Naive thymus-derived CD8-positive, alpha-beta T cell (primary cell): ENCODE results near the gene MRPL22. TPM values are rescaled to one million over a fixed set of nuclear protein-coding genes. Genes with fewer than 3 reads are reported as not detected.
A peak's percentile ranks its signal among the peaks of the same experiment; 100 is the strongest.
"Not testable (repeated sequence)": the region's sequence is repeated elsewhere in the genome, so short reads cannot be mapped to it uniquely, and the experiment has no call there.

Experiments used
- ATAC-seq, 2 donors: fragments of 150-1000 bp; cut with Tn5 transposase in 1 of 2; sonication (Bioruptor Pico), chemical (Tn5 transposase) in 1 of 2; 1 replicate in 1 of 2; 2 replicates in 1 of 2; pipeline ENCODE4 v1.10.0; 2021; ENCODE audit warnings: mild to moderate bottlenecking in 2 of 2, moderate library complexity in 2 of 2
- POLR2A ChIA-PET: fragments of 350-600 bp; sonication (Branson Sonifier 250); formaldehyde crosslinking; loops from one replicate; lab custom pipeline; 2021; ENCODE audit warnings: antibody characterized with exemption; lab: Charles Lee
- DNase-seq, 10 donors: peaks; one replicate each; pipeline versions ENCODE4 v3.0.0 to v3.0.0-alpha.2; 2020 to 2022
- H3K27ac Mint-ChIP-seq, 10 donors: one replicate each; pipeline ENCODE4 v1.8.0; 2020 to 2022; ENCODE audit warnings: mild to moderate bottlenecking in 10 of 10, mixed read lengths in 10 of 10, moderate library complexity in 4 of 10, inconsistent platforms in 1 of 10
- H3K27me3 Mint-ChIP-seq, 5 donors: one replicate each; pipeline ENCODE4 v1.8.0; 2021 to 2022; ENCODE audit warnings: mixed read lengths in 5 of 5
- H3K36me3 Mint-ChIP-seq, 3 donors: one replicate each; pipeline ENCODE4 v1.8.0; 2020 to 2022; ENCODE audit warnings: mixed read lengths in 3 of 3, mild to moderate bottlenecking in 2 of 3, inconsistent platforms in 1 of 3
- H3K4me1 Mint-ChIP-seq, 4 donors: one replicate each; pipeline ENCODE4 v1.8.0; 2021 to 2022; ENCODE audit warnings: mixed read lengths in 4 of 4
- H3K4me3 Mint-ChIP-seq, 10 donors: one replicate each; pipeline ENCODE4 v1.8.0; 2020 to 2022; ENCODE audit warnings: mild to moderate bottlenecking in 10 of 10, mixed read lengths in 10 of 10, moderate library complexity in 6 of 10, inconsistent platforms in 1 of 10
- H3K9me3 Mint-ChIP-seq, 9 donors: one replicate each; pipeline ENCODE4 v1.8.0; 2020 to 2022; ENCODE audit warnings: mixed read lengths in 9 of 9, mild to moderate bottlenecking in 3 of 9, inconsistent platforms in 1 of 9, moderate library complexity in 1 of 9
- polyA plus RNA-seq, 3 donors: library from polyadenylated mRNA; unstranded; fragments of 300-500 nt; fragmentation: Illumina TruSeq; gene quantifications; one replicate each; pipeline ENCODE4 v1.2.3, GENCODE V29; 2021
- total RNA-seq, 8 experiments: library from RNA in 2 of 8; stranded (reverse) in 2 of 8; gene quantifications; one replicate each; pipeline ENCODE4 v1.2.3 and lab custom pipeline; 2021 to 2026

Gene MRPL22
- total and polyA plus RNA-seq, 5 experiments from 2014 or later, result 25.6 to 108 (median 71.8) TPM

DNA sequence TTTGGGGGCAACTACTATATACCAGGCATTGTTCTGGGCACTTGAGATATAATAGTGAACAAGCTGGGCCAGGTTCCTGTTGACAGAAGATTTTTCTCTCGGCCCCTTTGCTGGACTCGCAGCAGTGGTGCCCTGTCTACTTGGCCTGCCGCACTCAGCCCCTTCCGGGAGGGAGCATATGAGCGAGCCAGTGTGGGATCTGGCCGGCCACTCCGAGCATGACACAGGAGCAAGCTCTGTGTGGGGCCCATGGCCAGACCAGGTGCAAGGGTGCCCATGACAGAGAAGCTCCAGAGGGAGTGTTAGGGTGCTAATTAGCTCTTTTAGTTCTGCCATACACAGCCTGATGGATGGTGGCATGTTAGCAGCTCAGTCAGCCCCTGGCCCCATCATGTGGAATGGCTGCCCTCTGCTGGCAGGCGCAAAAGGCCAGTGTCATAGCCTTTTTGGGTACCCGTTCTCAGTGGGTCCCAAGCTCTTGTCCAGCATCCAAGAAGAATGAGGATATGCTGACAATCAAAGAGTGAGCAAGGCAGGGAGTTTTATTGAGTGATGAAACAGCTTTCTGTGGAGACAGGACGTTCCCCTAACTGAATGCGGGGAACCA, 63.4 kb downstream of the MRPL22 start:
- H3K9me3 Mint-ChIP-seq, result peaks cover 0 to 5% (median 0%) of the 10 kb centered on the region in 9 donors
- no peak overlapping the region for H3K27ac Mint-ChIP-seq
- no peak overlapping the region for H3K4me3 Mint-ChIP-seq
- POLR2A ChIA-PET, result no interaction called here
- no peak for ATAC-seq
- no peaks in the 10 kb centered on the region for H3K4me1 Mint-ChIP-seq
- peak in 2 of 10 donors; percentile 9 to 10 for DNase-seq
- H3K27me3 Mint-ChIP-seq, result peaks cover 15 to 46% (median 28%) of the 10 kb centered on the region in 5 donors
- H3K36me3 Mint-ChIP-seq, result no peaks in the 10 kb centered on the region

DNA sequence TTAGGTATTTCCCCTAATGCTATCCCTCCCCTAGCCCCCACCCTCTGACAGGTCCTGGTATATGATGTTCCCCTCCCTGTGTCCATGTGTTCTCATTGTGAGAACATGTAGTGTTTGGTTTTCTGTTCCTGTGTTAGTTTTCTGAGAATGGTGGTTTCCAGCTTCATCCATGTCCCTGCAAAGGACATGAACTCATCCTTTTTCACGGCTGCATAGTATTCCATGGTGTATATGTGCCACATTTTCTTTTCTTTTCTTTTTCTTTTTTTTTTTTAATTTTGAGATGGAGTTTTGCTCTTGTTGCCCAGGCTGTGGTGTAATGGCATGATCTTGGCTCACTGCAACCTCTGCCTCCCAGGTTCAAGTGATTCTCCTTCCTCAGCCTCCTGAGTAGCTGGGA, 65.4 kb downstream of the MRPL22 start:
- H3K27ac Mint-ChIP-seq, DNase-seq, H3K4me1 Mint-ChIP-seq, H3K36me3 Mint-ChIP-seq, POLR2A ChIA-PET, H3K4me3 Mint-ChIP-seq, ATAC-seq, H3K9me3 Mint-ChIP-seq: not testable (repeated sequence)
- peaks cover 12 to 33% (median 21%) of the 10 kb centered on the region in 5 donors for H3K27me3 Mint-ChIP-seq

DNA sequence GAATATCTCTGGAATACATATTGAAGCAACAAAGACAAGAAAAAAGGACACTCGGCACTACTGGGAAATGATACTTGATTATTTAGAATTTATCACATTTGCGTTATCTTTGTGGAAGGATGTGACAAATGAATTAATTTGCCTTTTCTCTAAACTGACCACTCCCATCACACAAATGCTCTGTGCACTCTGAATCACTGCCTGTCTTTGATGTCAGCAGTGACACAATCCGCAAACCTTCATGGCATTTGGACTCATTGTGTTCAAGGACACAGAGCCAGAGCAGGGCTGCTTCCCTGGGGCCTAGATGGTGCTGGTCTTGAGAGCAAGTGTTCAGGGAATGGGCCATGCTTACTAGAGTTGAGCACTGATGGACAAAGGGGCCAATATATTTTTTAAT, 67.8 kb downstream of the MRPL22 start:
- Mint-ChIP-seq H3K9me3 (peaks cover 0 to 5% (median 0%) of the 10 kb centered on the region in 9 donors), H3K36me3 (no peaks in the 10 kb centered on the region), H3K4me1 (no peaks in the 10 kb centered on the region), H3K27me3 (peaks cover 9 to 27% (median 17%) of the 10 kb centered on the region in 5 donors), H3K27ac (no peak overlapping the region), H3K4me3 (no peak overlapping the region)
- POLR2A ChIA-PET, result no interaction called here
- DNase-seq (no peak), ATAC-seq (no peak)

DNA sequence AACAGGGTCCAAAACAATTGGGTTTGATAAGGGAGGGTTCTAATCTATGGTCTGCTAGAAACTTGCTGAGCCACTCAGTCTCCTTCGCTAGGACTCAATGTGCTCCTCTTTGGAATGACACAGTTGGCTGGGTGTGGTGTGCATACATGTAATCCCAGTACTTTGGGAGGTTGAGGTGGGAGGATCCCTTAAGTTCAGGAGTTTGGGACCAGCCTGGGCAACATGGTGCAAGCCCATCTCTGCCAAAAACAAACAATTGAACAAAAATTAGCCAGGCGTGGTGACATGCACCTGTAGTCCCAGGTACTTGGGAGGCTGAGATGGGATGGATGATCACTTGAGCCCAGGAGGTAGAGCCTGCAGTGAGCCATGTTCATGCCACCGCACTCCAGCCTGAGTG, 70.0 kb downstream of the MRPL22 start:
- DNase-seq (no peak), ATAC-seq (no peak)
- no peak overlapping the region for H3K4me3 Mint-ChIP-seq
- peaks cover 0 to 11% (median 0%) of the 10 kb centered on the region in 9 donors for H3K9me3 Mint-ChIP-seq
- no peaks in the 10 kb centered on the region for H3K36me3 Mint-ChIP-seq
- peaks cover 14 to 48% (median 19%) of the 10 kb centered on the region in 5 donors for H3K27me3 Mint-ChIP-seq
- no peaks in the 10 kb centered on the region for H3K4me1 Mint-ChIP-seq
- no peak overlapping the region for H3K27ac Mint-ChIP-seq
- POLR2A ChIA-PET, result no interaction called here

DNA sequence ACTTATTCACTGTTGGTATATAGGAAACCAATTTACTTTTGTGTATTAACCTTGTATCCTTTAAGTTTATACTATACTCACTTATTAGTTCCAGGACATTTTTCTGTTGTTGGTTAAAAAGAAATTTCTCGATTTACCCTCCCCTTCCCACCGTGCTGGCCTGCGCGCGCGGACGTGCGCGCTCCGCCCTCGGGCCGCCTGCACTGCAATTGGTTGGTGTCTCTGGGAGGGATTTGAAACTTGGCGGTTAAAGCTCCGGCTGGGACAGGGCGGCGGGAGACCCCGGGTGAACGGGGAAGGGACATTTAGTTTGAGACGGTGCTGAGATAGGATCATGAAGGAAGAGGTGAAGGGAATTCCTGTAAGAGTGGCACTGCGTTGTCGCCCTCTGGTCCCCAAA, 72.7 kb downstream of the MRPL22 start, which contains the start of gene KIF4B:
KIF4B (plus strand) TSS at position 230 of the 400 bp plus-strand sequence; CDS start at position 335, 105 bp downstream.
- ATAC-seq, result no peak
- DNase-seq, result no peak
- POLR2A ChIA-PET, result no interaction called here
- Mint-ChIP-seq H3K36me3 (no peaks in the 10 kb centered on the region), H3K4me1 (no peaks in the 10 kb centered on the region), H3K27me3 (peaks cover 10 to 36% (median 13%) of the 10 kb centered on the region in 5 donors), H3K27ac (no peak within 1 kb of the TSS), H3K9me3 (peaks cover 0 to 11% (median 0%) of the 10 kb centered on the region in 9 donors), H3K4me3 (no peak within 1 kb of the TSS)

DNA sequence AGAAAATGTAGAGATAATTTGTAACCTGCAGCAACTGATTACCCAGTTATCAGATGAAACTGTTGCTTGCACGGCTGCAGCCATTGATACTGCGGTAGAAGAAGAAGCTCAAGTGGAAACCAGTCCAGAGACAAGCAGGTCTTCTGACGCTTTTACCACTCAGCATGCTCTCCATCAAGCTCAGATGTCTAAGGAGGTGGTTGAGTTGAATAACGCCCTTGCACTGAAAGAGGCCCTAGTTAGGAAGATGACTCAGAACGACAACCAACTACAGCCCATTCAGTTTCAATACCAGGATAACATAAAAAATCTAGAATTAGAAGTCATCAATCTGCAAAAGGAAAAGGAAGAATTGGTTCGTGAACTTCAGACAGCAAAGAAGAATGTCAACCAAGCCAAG, 74.4 kb downstream of the MRPL22 start:
- POLR2A ChIA-PET, result no interaction called here
- Mint-ChIP-seq H3K4me3 (no peak overlapping the region), H3K4me1 (no peaks in the 10 kb centered on the region), H3K27me3 (peaks cover 10 to 45% (median 17%) of the 10 kb centered on the region in 5 donors), H3K36me3 (no peaks in the 10 kb centered on the region), H3K27ac (no peak overlapping the region), H3K9me3 (peaks cover 0 to 11% (median 0%) of the 10 kb centered on the region in 9 donors)
- no peak for ATAC-seq
- no peak for DNase-seq

DNA sequence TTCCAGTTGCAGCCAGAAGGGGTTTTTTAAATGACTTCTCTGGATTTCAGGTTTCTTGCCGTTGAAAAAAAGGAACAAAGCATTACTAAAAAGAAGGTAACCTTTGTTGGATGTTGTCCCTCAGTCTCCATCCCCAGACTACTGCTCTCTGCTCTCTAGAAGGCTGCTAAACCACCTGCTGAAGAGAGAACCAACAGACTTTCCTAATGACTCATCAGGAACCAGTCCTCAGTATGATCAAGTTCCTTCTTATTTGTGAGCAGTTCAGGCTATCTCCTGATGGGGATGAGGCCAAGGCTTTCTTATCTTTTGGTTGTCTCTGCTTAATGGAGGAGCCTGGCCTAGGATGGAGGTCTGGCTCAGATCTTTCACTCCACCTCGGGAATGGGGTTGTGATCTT, 76.7 kb downstream of the MRPL22 start:
- DNase-seq (no peak), ATAC-seq (no peak)
- Mint-ChIP-seq H3K27ac (no peak overlapping the region), H3K9me3 (peaks cover 0 to 11% (median 0%) of the 10 kb centered on the region in 9 donors), H3K4me1 (no peaks in the 10 kb centered on the region), H3K4me3 (no peak overlapping the region), H3K36me3 (no peaks in the 10 kb centered on the region), H3K27me3 (peaks cover 3 to 45% (median 17%) of the 10 kb centered on the region in 5 donors)
- POLR2A ChIA-PET, result no interaction called here

Other genes starting within 250 kb of the MRPL22 start
- gene LARP1, start 185.7 kb upstream of the MRPL22 start, total RNA-seq, result 100 to 1,000 TPM; 177 to 180 TPM
- 10 to 100 TPM; 10.9 to 29.4 (median 13.8) TPM for gene LARP1, start 185.7 kb upstream of the MRPL22 start, polyA plus RNA-seq
- under 1 TPM; 0.22 to 0.86 TPM for gene FAXDC2, start 90.5 kb upstream of the MRPL22 start, total RNA-seq
- gene FAXDC2, start 90.5 kb upstream of the MRPL22 start, polyA plus RNA-seq, result under 1 TPM in 2 of 3 donors, not detected in 1; 0.34 to 0.67 TPM
- gene CNOT8, start 82.4 kb upstream of the MRPL22 start, total RNA-seq, result 100 to 1,000 TPM; 112 to 116 TPM
- 100 to 1,000 TPM; 134 to 157 (median 153) TPM for gene CNOT8, start 82.4 kb upstream of the MRPL22 start, polyA plus RNA-seq
- 10 to 100 TPM; 16.3 to 18.7 TPM for gene GEMIN5, start 2.9 kb upstream of the MRPL22 start, total RNA-seq
- gene GEMIN5, start 2.9 kb upstream of the MRPL22 start, polyA plus RNA-seq, result 10 to 100 TPM in 1 of 3 donors, 1 to 10 TPM in 2; 6.2 to 10.5 (median 9.5) TPM
- not detected for gene KIF4B, start 72.7 kb downstream of the MRPL22 start, total RNA-seq
- not detected for gene KIF4B, start 72.7 kb downstream of the MRPL22 start, polyA plus RNA-seq